ENCODE data around the gene DGKZ.
"Not testable (repeated sequence)": the region's sequence is repeated elsewhere in the genome, so short reads cannot be mapped to it uniquely, and the experiment has no call there.

Gene DGKZ

DNA sequence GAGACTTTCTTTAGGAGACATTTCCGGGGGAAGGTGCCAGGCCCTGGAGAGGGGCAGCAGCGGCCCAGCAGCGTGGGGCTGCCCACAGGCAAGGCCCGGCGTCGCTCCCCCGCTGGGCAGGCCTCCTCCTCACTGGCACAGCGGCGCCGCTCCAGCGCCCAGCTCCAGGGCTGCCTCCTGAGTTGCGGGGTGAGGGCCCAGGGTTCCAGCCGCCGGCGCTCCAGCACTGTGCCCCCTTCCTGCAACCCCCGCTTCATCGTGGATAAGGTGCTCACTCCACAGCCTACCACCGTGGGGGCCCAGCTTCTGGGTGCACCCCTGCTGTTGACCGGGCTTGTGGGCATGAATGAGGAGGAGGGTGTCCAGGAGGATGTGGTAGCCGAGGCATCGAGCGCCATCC lies 19.0 kb downstream of the DGKZ start:
- DNase-seq (ENCODE audit: low read depth in 3 of 3), result no peak

DNA sequence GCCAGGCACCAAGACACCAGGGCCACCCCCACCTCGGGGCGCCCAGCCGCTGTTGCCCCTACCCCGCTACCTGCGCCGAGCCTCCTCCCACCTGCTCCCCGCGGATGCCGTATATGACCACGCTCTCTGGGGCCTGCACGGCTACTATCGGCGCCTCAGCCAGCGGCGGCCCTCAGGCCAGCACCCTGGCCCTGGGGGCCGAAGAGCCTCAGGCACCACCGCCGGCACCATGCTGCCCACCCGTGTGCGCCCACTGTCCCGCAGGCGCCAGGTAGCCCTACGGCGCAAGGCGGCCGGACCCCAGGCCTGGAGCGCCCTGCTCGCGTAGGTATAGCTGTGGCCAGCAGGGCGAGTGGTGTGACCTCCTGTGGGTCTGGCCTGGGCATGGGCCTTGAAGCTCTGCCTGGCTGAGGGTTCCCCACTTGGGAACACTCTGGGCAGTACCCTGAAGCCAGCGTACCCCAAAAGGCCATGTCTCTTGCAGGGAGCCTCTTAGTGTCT lies 19.4 kb downstream of the DGKZ start:
- no peak for DNase-seq (ENCODE audit: low read depth in 3 of 3)

DNA sequence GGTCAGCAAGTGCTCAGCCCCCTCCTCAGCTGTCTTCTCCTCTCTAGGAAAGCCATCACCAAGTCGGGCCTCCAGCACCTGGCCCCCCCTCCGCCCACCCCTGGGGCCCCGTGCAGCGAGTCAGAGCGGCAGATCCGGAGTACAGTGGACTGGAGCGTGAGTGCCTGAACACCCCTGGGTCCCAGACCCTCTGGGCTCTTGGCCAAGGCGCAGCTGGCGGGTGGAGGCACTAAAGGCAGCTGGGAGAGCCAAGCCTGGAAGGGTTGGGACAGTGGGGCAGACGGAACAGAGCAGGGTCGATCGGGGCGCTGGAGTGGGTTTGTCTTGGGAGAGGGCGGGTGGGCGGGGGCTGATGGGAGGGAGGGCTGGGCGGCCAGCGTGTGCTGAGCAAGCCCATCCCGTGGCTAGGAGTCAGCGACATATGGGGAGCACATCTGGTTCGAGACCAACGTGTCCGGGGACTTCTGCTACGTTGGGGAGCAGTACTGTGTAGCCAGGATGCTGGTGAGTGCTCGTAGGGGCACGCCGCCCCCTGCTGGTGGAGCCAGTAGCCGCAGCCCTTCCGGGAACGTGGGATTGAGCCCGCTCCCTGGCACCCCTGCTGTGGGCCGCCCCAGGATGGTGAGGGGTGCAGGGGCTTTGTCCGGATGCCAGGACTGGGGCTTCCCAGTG lies 20.1 kb downstream of the DGKZ start:
- DNase-seq (ENCODE audit: low read depth in 3 of 3), result peak in 2 of 3 experiments; percentile 56 to 57

DNA sequence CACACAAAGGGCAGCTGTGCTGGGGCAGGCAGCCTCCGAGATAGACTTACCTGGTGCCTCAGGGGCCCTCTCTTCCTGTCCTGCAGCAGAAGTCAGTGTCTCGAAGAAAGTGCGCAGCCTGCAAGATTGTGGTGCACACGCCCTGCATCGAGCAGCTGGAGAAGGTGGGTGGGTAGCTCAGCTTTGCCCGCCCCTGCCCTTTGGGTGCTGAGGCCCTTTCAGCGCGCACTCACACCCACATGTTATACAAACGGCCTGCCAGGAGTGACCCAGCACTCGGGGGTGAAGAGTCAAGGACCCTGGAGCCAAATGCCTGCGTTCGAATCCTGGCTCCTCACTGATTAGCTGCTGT lies 20.6 kb downstream of the DGKZ start:
- DNase-seq (ENCODE audit: low read depth in 3 of 3), result no peak

DNA sequence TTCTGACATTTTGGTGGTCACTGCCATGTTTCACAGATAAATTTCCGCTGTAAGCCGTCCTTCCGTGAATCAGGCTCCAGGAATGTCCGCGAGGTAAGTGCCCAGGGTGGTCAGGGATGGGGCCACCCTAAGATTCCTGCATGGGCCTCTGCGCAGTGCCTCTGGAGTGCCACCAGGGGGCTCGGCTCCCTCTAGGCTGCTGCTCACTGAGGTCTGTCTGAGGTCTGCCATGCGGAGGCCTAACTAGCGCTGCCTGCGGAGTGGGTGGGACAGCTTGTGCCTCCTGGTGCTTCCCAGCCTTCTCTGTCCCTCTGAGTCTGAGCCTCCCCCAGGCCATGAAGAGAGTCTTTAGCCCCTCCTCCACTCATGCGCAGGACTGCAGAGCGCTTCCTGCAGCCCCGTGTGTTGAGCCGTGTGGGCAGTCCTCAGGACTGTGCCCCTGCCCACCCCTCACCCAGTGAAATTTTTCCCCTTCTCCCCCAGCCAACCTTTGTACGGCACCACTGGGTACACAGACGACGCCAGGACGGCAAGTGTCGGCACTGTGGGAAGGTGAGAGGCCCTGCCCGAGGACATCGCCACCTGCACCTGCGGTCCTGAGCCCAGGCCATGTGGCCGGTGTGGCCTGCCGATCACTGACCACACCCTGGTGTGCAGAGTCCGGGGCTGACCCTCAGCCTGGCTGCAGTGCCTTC lies 22.3 kb downstream of the DGKZ start:
- DNase-seq (ENCODE audit: low read depth in 3 of 3), result no peak

DNA sequence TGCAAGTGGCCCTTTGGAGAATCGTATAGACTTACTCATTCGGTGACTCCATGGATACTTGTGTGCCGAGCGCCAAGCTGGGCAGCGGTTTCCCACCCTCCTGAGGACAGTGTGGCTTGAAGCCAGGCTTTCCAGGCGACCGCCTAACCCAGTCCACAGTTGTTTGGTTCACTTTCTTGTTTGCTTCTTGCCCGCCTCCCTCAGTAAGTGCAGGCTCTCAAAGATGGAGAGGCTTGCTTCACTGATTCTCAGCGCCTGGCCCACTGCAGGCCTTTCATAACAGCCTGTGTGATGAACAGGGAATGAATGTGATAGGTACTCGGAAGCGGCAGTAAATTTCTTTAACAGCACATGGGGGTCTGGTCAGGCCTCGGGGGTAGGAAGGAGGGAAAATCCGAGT lies 23.0 kb downstream of the DGKZ start:
- no peak for DNase-seq (ENCODE audit: low read depth in 3 of 3)

DNA sequence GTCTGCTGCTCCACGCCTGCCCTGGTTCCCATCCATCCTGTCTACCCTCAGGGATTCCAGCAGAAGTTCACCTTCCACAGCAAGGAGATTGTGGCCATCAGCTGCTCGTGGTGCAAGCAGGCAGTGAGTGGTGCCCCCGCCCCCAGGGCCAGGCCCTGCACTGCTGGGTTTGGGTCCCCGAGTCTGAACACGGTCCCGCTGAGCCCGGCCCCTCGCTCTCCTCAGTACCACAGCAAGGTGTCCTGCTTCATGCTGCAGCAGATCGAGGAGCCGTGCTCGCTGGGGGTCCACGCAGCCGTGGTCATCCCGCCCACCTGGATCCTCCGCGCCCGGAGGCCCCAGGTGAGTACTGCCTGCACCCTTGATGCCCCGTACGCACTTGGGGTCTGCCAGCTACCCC lies 24.0 kb downstream of the DGKZ start:
- DNase-seq (ENCODE audit: low read depth in 3 of 3), result not testable (repeated sequence)

DNA sequence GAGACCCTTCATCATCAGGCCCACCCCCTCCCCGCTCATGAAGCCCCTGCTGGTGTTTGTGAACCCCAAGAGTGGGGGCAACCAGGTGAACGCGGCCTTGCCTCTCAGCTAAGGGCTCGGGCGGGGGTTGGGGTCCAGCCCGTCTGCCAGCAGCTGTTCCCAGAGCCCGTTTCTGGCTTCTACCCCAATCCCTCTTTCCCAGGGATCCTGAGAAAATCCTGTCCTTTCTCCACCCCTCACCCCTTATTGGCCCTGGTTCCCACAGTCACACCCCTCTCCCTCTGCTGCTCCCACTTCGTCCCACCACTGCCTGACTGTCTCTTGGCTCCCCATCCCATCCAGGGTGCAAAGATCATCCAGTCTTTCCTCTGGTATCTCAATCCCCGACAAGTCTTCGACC lies 24.8 kb downstream of the DGKZ start:
- no peak for DNase-seq (ENCODE audit: low read depth in 3 of 3)

DNA sequence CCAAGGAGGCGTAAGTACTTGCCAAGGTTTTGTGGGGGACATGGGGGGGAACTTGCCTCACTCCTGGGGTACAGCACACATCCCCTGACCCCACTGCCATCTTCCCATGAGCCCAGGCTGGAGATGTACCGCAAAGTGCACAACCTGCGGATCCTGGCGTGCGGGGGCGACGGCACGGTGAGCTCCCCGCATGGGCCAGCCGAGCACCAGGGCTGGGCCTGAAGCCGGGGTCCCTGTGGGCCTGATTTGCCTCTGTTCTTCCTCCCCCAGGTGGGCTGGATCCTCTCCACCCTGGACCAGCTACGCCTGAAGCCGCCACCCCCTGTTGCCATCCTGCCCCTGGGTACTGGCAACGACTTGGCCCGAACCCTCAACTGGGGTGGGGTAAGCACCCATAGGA lies 25.2 kb downstream of the DGKZ start:
- DNase-seq (ENCODE audit: low read depth in 3 of 3), result not testable (repeated sequence)

DNA sequence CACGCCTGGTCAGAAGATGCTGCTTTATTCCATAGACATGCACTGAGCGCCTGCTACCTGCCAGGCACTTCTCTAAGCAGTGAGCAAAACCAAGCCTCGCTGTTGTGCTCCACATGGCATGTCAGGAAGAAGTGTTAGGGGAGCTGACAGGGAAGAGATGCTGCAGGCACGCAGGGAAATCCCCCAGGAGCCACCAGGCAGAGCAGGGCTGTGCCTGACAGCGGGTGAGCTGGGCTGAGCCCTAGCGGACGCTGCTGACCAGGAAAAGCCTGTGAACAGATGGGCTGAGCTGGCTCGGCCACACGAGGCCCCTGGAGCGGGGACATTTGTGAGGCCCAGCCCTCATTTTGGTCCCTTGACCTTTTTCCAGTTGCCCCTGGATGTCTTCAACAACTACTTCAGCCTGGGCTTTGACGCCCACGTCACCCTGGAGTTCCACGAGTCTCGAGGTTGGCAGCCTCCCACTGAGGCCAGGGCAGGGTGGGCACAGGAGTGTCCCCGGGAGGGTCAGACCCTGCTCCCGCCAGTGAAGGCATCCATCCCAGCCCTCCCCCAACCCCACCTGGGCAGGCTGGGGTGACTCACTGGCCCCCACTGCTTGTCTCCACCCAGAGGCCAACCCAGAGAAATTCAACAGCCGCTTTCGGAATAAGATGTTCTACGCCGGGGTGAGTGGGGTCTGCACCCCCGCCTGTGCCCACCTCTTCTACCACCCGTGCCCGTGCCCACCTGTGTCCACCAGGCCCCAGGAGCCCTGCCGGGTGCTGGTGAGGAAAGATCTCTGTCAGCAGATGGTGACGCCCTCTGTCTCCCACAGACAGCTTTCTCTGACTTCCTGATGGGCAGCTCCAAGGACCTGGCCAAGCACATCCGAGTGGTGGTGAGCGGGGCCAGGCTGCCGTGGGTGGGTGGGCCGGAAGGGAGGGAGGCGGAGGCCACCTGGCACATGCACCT lies 26.8 kb downstream of the DGKZ start:
- DNase-seq (ENCODE audit: low read depth in 3 of 3), result no peak

GRCh38 chr11:46374815-46375214 lies 27.6 kb downstream of the DGKZ start:
- no peak for DNase-seq (ENCODE audit: low read depth in 3 of 3)

- DNase-seq (ENCODE audit: low read depth in 3 of 3), result no peak
Measured at GRCh38 chr11:46375392-46376101, 28.3 kb downstream of the DGKZ start.

- no peak for DNase-seq (ENCODE audit: low read depth in 3 of 3)
Measured at GRCh38 chr11:46376258-46377050, 29.2 kb downstream of the DGKZ start.

DNA sequence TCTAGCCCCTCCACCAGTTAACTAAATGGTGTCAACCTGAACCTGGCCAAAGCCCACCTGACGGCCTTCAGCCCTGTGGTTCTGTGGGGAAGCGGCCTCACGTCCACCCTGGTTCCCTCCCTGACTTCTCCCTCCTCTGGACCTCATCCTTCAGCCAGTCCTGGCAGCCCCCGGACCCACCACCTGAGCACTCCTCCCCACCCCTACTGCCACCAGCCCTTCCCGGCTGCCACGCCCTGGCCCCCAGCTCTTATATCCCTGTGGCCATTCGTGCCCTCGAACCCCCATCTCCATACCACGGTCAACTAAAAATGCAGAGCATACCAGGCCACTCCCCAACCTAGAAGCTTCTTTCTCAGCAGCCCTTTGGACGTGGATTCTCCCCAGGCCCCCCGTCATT lies 30.0 kb downstream of the DGKZ start:
- DNase-seq (ENCODE audit: low read depth in 3 of 3), result no peak

DNA sequence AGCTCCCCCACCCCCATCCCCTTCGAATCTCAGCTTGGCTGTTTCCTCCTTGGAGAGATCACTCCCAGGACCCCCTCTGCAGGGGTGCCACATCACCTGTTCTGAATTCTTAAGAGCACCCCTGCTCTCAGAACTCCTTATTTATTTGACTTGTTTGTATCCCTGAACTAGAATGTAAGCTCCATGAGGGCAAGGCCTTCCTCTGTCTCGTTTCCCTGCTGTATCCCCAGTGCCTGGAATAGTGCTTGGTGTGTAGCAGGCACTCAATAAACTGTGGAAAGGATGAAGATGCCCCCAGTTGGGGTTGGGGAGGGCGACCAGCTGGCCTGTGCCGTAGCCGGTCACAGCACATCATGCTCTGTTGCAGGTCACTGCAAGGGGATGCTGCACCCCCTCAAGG lies 30.6 kb downstream of the DGKZ start:
- DNase-seq (ENCODE audit: low read depth in 3 of 3), result no peak

DNA sequence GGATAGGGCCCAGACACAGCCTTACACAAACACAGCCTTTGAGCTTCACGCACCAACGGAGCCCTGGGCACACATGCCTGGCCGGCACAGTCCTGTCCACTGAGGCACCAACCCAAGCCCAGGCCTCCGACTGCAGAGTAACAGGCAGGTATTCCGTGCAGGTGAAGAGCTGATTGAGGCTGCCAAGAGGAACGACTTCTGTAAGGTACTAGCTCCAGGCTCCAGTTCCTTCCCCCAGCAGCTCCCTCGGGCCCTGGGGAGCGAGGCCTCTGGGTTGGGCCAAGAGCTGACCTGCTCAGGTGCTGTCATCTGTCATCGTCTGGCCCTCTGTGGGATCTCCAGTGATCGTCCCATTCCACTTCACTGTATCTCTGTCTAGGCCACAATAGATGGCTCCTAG lies 31.0 kb downstream of the DGKZ start:
- DNase-seq (ENCODE audit: low read depth in 3 of 3), result no peak

- no peak for DNase-seq (ENCODE audit: low read depth in 3 of 3)
Measured at GRCh38 chr11:46378811-46379481, 31.7 kb downstream of the DGKZ start.

GRCh38 chr11:46379482-46380293 lies 32.4 kb downstream of the DGKZ start:
- not testable (repeated sequence) for DNase-seq (ENCODE audit: low read depth in 3 of 3)

- DNase-seq (ENCODE audit: low read depth in 3 of 3), result peak; percentile 42 to 57 (median 51)
Measured at GRCh38 chr11:46380340-46381047, 33.2 kb downstream of the DGKZ start.
